ENCODE results near the gene SYTL4.

The SYTL4 gene

DNA sequence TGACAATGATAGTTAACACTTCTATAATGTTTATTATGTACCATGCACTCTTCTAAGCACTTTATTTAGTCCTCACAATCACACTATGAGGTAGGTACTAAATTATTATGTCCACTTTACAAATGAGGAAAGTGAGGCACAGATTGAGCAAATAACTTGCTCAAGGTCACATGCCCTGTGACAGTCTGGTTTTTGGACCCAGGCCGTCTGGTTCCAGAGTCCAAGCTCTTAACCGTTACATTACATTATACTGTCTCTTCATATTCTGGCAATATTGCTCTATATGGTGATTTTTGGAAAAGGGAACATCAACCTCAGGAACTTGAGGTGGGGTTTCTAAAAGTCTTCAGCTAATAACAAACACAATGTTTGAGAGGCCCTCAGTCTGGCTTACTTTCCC lies 12.8 kb downstream of the SYTL4 start (continued):
- TF ChIP-seq ZNF311 (tag by site-specific recombination; IDR thresholded peaks at IDR 0.05; ENCODE audit: borderline replicate concordance) (no peak), WT1 (tag by site-specific recombination; IDR thresholded peaks at IDR 0.05) (no peak), ZNF596 (tag by site-specific recombination; IDR thresholded peaks at IDR 0.05) (no peak), GLI2 (tag by site-specific recombination; IDR thresholded peaks at IDR 0.05; ENCODE audit: borderline replicate concordance, low read depth) (no peak), YY2 (tag by site-specific recombination; IDR thresholded peaks at IDR 0.05) (no peak), ZNF324 (tag by site-specific recombination; IDR thresholded peaks at IDR 0.05) (no peak), ZNF175 (tag by site-specific recombination; IDR thresholded peaks at IDR 0.05) (no peak)
- TF ChIP-seq, protein P1, sequence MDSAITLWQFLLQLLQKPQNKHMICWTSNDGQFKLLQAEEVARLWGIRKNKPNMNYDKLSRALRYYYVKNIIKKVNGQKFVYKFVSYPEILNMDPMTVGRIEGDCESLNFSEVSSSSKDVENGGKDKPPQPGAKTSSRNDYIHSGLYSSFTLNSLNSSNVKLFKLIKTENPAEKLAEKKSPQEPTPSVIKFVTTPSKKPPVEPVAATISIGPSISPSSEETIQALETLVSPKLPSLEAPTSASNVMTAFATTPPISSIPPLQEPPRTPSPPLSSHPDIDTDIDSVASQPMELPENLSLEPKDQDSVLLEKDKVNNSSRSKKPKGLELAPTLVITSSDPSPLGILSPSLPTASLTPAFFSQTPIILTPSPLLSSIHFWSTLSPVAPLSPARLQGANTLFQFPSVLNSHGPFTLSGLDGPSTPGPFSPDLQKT (IDR thresholded peaks at IDR 0.05; ENCODE audit: borderline replicate concordance, low read depth, low read length): no peak

DNA sequence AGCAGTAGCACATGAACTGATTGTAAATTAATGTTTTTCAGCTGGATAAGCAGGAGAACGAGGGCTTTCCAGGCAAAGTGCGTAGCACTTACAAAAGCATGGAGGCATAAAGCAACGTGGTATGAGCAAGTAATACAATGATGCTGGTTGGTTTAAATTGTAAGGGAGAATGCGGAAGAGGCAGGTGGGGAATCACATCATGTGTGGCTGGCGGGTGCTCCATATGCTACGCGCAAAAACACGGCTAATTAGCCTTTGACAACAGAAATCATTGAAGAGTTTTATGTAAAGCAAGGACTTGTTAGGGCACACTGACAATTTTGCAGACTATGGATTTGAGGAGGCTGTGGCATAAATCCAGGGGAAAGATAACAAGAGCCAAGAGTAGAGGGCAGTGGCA lies 14.6 kb downstream of the SYTL4 start:
- TF ChIP-seq, protein P2, sequence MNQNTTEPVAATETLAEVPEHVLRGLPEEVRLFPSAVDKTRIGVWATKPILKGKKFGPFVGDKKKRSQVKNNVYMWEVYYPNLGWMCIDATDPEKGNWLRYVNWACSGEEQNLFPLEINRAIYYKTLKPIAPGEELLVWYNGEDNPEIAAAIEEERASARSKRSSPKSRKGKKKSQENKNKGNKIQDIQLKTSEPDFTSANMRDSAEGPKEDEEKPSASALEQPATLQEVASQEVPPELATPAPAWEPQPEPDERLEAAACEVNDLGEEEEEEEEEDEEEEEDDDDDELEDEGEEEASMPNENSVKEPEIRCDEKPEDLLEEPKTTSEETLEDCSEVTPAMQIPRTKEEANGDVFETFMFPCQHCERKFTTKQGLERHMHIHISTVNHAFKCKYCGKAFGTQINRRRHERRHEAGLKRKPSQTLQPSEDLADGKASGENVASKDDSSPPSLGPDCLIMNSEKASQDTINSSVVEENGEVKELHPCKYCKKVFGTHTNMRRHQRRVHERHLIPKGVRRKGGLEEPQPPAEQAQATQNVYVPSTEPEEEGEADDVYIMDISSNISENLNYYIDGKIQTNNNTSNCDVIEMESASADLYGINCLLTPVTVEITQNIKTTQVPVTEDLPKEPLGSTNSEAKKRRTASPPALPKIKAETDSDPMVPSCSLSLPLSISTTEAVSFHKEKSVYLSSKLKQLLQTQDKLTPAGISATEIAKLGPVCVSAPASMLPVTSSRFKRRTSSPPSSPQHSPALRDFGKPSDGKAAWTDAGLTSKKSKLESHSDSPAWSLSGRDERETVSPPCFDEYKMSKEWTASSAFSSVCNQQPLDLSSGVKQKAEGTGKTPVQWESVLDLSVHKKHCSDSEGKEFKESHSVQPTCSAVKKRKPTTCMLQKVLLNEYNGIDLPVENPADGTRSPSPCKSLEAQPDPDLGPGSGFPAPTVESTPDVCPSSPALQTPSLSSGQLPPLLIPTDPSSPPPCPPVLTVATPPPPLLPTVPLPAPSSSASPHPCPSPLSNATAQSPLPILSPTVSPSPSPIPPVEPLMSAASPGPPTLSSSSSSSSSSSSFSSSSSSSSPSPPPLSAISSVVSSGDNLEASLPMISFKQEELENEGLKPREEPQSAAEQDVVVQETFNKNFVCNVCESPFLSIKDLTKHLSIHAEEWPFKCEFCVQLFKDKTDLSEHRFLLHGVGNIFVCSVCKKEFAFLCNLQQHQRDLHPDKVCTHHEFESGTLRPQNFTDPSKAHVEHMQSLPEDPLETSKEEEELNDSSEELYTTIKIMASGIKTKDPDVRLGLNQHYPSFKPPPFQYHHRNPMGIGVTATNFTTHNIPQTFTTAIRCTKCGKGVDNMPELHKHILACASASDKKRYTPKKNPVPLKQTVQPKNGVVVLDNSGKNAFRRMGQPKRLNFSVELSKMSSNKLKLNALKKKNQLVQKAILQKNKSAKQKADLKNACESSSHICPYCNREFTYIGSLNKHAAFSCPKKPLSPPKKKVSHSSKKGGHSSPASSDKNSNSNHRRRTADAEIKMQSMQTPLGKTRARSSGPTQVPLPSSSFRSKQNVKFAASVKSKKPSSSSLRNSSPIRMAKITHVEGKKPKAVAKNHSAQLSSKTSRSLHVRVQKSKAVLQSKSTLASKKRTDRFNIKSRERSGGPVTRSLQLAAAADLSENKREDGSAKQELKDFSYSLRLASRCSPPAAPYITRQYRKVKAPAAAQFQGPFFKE (tag by site-specific recombination; IDR thresholded peaks at IDR 0.05; ENCODE audit: borderline replicate concordance): no peak
- H3K27ac ChIP-seq (ENCODE audit: extremely low read depth, low read depth, low read length): no peak overlapping the region
- H3K36me3 ChIP-seq (ENCODE audit: control insufficient read depth in 2 of 2, insufficient read depth in 1 of 2, low read length in 2 of 2): no peaks in the 10 kb centered on the region
- H3K4me3 ChIP-seq (ENCODE audit: low read depth, low read length): no peak overlapping the region
- H3K4me1 ChIP-seq (ENCODE audit: control insufficient read depth, insufficient read depth, low read length): no peaks in the 10 kb centered on the region
- no peaks in the 10 kb centered on the region; the same call in 1 of the 2 replicates for H3K9me3 ChIP-seq (ENCODE audit: control insufficient read depth, insufficient read depth, low read depth, low read length)
- POLR2A ChIA-PET: no interaction called here
- CTCF ChIA-PET: interaction anchor here (0.8 to 1.4 kb wide), 2 partner anchors 32 to 51 kb away, joined by 6 to 7 read pairs; no protein-coding TSS in a partner anchor

DNA sequence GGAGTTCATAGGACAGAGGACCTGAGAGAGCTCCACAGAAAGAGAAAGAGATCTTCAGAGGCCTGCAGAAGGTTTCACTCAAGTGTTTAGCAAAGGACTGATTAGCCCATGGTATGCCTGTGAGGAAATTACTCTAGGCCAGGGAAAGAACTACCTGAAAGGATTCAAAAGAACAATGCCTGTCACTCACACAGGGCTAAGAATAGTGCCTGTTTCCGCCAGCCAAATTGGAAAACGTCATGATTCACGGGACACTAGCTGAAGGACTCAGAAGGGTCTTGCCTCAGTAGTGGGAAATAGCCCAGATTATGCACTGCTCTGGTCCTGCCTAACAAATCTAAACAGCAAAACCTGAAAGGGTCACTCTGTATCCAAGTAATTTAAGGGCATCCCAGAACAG lies 21.1 kb downstream of the SYTL4 start:
- TF ChIP-seq ZNF23 (tag by site-specific recombination; IDR thresholded peaks at IDR 0.05; ENCODE audit: borderline replicate concordance) (no peak), MZF1 (tag by site-specific recombination; IDR thresholded peaks at IDR 0.05; ENCODE audit: borderline replicate concordance) (no peak), YY1 (tag by site-specific recombination; IDR thresholded peaks at IDR 0.05) (no peak), ZNF701 (tag by site-specific recombination; IDR thresholded peaks at IDR 0.05) (no peak), EGR2 (tag by site-specific recombination; IDR thresholded peaks at IDR 0.05; ENCODE audit: low read depth) (no peak)
- ChIA-PET POLR2A (no interaction called here), CTCF (interaction anchor here (0.5 to 0.7 kb wide), 2 partner anchors 25 to 118 kb away, joined by 3 read pairs; no protein-coding TSS in a partner anchor)

More for the DNA sequence above, 21.1 kb downstream of the SYTL4 start:
- Histone ChIP-seq H3K36me3 (ENCODE audit: control insufficient read depth in 2 of 2, insufficient read depth in 1 of 2, low read length in 2 of 2) (no peaks in the 10 kb centered on the region), H3K4me3 (ENCODE audit: low read depth, low read length) (no peak overlapping the region), H3K27ac (ENCODE audit: extremely low read depth, low read depth, low read length) (no peak overlapping the region), H3K4me1 (ENCODE audit: control insufficient read depth, insufficient read depth, low read length) (no peaks in the 10 kb centered on the region), H3K9me3 (ENCODE audit: control insufficient read depth, insufficient read depth, low read depth, low read length) (no peaks in the 10 kb centered on the region)

Measured in HEK293 (cell line).